Suppressor macrophage treated with lipopolysaccharide for 1 hour (primary cell): ENCODE measurements around the gene HMSD.

ENCODE experiments used
- DNase-seq, 3 donors: peaks; one replicate each; pipeline ENCODE4 v3.0.0-alpha.2; 2020 to 2022

HMSD gene

GRCh38 chr18:63997041-63997440 lies 47.9 kb downstream of the HMSD start:
- DNase-seq, result no peak

- DNase-seq, result no peak
These were observed 48.5 kb downstream of the HMSD start for GRCh38 chr18:63997606-63998005.

GRCh38 chr18:63999871-64000270 lies 50.8 kb downstream of the HMSD start:
- DNase-seq, result no peak

- DNase-seq, result no peak
These were observed 53.5 kb downstream of the HMSD start for GRCh38 chr18:64002581-64002980.

GRCh38 chr18:64009305-64009704 lies 60.2 kb downstream of the HMSD start:
- no peak for DNase-seq
